Measurements from ENCODE around the gene STYX. TPM values are rescaled to one million over a fixed set of nuclear protein-coding genes. Genes with fewer than 3 reads are reported as not detected.

The STYX gene
- total RNA-seq, 1 experiment from 2014 or later = 16.3 TPM

DNA sequence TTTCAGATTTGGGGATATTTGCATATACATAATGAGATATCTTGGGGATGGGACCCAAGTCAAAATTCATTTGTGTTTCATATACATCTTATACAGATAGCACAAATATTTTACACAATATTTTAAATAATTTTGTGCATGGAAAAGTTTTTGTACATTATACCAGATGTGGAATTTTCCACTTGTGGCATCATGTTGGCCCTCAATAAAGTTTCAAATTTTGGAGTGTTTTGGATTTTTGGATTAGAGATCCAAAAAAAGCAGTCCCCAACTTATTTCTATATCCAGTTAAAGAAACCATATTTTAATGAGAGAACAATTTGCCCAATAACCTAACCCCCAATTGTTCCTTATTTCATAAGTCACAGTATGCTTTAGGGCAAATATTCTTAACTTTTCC is 56.9 kb downstream of the STYX start (continued):
- TF ChIP-seq REST (IDR thresholded peaks at IDR 0.05; ENCODE audit: low read depth) (no peak), SP1 (IDR thresholded peaks at IDR 0.05; ENCODE audit: low read depth) (no peak), CEBPB (IDR thresholded peaks at IDR 0.05; ENCODE audit: low read depth) (no peak), SIN3A (IDR thresholded peaks at IDR 0.05; ENCODE audit: low read depth) (no peak), YY1 (IDR thresholded peaks at IDR 0.05; ENCODE audit: extremely low read depth, insufficient replicate concordance, low read depth, low read length) (no peak), ZNF274 (IDR thresholded peaks at IDR 0.05; ENCODE audit: low read depth, low read length) (no peak), ZFX (IDR thresholded peaks at IDR 0.05) (no peak), ATF3 (IDR thresholded peaks at IDR 0.05) (no peak), EZH2 (IDR thresholded peaks at IDR 0.05) (no peak), FOSL1 (IDR thresholded peaks at IDR 0.05; ENCODE audit: low read depth) (no peak)

DNA sequence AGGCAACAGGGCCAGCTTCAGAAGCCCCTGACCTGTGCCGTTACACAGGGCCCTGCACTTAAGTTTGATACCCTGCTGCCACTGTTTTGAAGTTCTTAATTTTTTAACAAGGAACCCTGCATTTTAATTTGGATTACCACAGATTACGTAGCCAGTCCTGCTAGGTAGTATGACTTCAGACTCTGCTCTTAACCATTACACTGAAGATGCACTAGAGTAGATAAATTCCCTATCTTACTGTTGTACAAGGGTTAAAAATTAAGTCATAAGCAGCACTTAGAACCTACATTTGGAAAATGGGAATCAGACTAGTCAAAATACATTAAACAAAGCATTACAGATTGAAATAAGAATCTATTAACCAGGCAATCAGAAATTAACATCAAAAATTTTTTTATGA is 59.2 kb downstream of the STYX start:
- Histone ChIP-seq H2AFZ (ENCODE audit: low read depth, low read length, poor library complexity, severe bottlenecking) (no peak overlapping the region), H3K4me2 (ENCODE audit: low read length) (no peak overlapping the region), H3K9ac (ENCODE audit: low read length) (no peak overlapping the region), H4K20me1 (ENCODE audit: insufficient read depth) (no peaks in the 10 kb centered on the region), H3K27ac (ENCODE audit: low read depth, low read length) (no peak overlapping the region), H3K79me2 (ENCODE audit: insufficient read depth, low read length) (peaks cover 66% of the 10 kb centered on the region), H3K4me1 (ENCODE audit: control insufficient read depth in 1 of 2, insufficient read depth in 2 of 2, low read length in 2 of 2) (peaks cover 9 to 21% of the 10 kb centered on the region in 2 experiments; a peak in 3 of 4 replicates), H3K36me3 (ENCODE audit: control insufficient read depth in 1 of 2, insufficient read depth in 2 of 2, low read length in 2 of 2) (peaks cover 3 to 5% of the 10 kb centered on the region in 2 experiments; a peak in 2 of 4 replicates), H3K9me3 (ENCODE audit: control insufficient read depth in 1 of 2, insufficient read depth in 1 of 2, low read depth in 1 of 2, low read length in 2 of 2) (no peaks in the 10 kb centered on the region), H3K9me2 (ENCODE audit: insufficient read depth) (no peaks in the 10 kb centered on the region), H3K4me3 (replicated peaks in 1 of 2; ENCODE audit: low read depth in 1 of 2, low read length in 2 of 2) (no peak overlapping the region), H3K27me3 (ENCODE audit: insufficient read depth, low read length) (no peaks in the 10 kb centered on the region)
- intact Hi-C loops (cut with micrococcal nuclease) = no loop called here
- BruUV-seq (replicated peaks) = no TSS peak
- DNase-seq (ENCODE audit: low read depth, low spot score) = no peak
- RAD21 ChIA-PET (ENCODE audit: low non-redundant PET in 1 of 2, low total read pairs in 2 of 2, uncharacterized antibody in 2 of 2, unreplicated experiment in 2 of 2) = no interaction called here
- no peak for ATAC-seq
- POLR2A ChIA-PET = no interaction called here
- CTCF ChIA-PET = interaction anchor here (1.3 kb wide), 1 partner anchor 172 kb away, joined by 3 read pairs; no protein-coding TSS in a partner anchor
- TF ChIP-seq EGR1 (IDR thresholded peaks at IDR 0.05; ENCODE audit: low read depth) (no peak), SIN3A (IDR thresholded peaks at IDR 0.05; ENCODE audit: low read depth) (no peak), YY1 (IDR thresholded peaks at IDR 0.05; ENCODE audit: extremely low read depth, insufficient replicate concordance, low read depth, low read length) (no peak), CBX3 (IDR thresholded peaks at IDR 0.05; ENCODE audit: low read depth) (no peak), REST (IDR thresholded peaks at IDR 0.05; ENCODE audit: low read depth) (no peak), JUND (IDR thresholded peaks at IDR 0.05) (no peak), SRF (IDR thresholded peaks at IDR 0.05; ENCODE audit: low read depth) (no peak)
- TF ChIP-seq, protein P1, sequence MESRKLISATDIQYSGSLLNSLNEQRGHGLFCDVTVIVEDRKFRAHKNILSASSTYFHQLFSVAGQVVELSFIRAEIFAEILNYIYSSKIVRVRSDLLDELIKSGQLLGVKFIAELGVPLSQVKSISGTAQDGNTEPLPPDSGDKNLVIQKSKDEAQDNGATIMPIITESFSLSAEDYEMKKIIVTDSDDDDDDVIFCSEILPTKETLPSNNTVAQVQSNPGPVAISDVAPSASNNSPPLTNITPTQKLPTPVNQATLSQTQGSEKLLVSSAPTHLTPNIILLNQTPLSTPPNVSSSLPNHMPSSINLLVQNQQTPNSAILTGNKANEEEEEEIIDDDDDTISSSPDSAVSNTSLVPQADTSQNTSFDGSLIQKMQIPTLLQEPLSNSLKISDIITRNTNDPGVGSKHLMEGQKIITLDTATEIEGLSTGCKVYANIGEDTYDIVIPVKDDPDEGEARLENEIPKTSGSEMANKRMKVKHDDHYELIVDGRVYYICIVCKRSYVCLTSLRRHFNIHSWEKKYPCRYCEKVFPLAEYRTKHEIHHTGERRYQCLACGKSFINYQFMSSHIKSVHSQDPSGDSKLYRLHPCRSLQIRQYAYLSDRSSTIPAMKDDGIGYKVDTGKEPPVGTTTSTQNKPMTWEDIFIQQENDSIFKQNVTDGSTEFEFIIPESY (IDR thresholded peaks at IDR 0.05; ENCODE audit: extremely low read depth, insufficient replicate concordance, low read length) = no peak
